Coronary artery (tissue), 2 donors: ENCODE data around the gene SLC49A3.

Source experiments
- DNase-seq: peaks from one replicate; pipeline ENCODE4 v3.0.0-alpha.2; 2017; ENCODE audit warnings: low spot score
- H3K27ac ChIP-seq, 2 donors: fragments of 200-600 bp; sonication (generic); one replicate each; pipeline ENCODE4 v1.5.1; 2016 to 2019
- H3K4me3 ChIP-seq: fragments of 200-600 bp; sonication (generic); 2 replicates; pipeline ENCODE4 v1.5.1; 2016; ENCODE audit warnings: mild to moderate bottlenecking, moderate library complexity
- CTCF ChIP-seq: fragments of 200-600 bp; sonication (generic); IDR thresholded peaks from one replicate; pipeline ENCODE4 v1.5.1; 2019; ENCODE audit warnings: antibody characterized with exemption

Gene SLC49A3

GRCh38 chr4:661881-662761, 26.8 kb downstream of the SLC49A3 start:
- no peak overlapping the region for H3K27ac ChIP-seq
- no peak for TF ChIP-seq CTCF
- DNase-seq: no peak
- no peak overlapping the region for H3K4me3 ChIP-seq

GRCh38 chr4:661231-661630, 27.7 kb downstream of the SLC49A3 start:
- no peak for TF ChIP-seq CTCF
- no peak overlapping the region for H3K27ac ChIP-seq
- H3K4me3 ChIP-seq: no peak overlapping the region
- no peak for DNase-seq

- Histone ChIP-seq H3K27ac (no peak overlapping the region), H3K4me3 (no peak overlapping the region)
- DNase-seq: no peak
- TF ChIP-seq CTCF: no peak
Measured at GRCh38 chr4:660401-660800, 28.6 kb downstream of the SLC49A3 start.

- no peak overlapping the region for H3K27ac ChIP-seq
- TF ChIP-seq CTCF: no peak
- H3K4me3 ChIP-seq: no peak overlapping the region
- no peak for DNase-seq
Measured at GRCh38 chr4:659851-660250, 29.1 kb downstream of the SLC49A3 start.

GRCh38 chr4:658681-659667, 30.0 kb downstream of the SLC49A3 start:
- TF ChIP-seq CTCF: no peak
- no peak overlapping the region for H3K4me3 ChIP-seq
- H3K27ac ChIP-seq: no peak overlapping the region
- no peak for DNase-seq

- H3K4me3 ChIP-seq: no peak overlapping the region
- H3K27ac ChIP-seq: no peak overlapping the region
- TF ChIP-seq CTCF: no peak
- no peak for DNase-seq
Measured at GRCh38 chr4:657834-658667, 30.9 kb downstream of the SLC49A3 start.
